Prostate gland (tissue), 2 donors: ENCODE measurements around the gene MMP17. TPM values are rescaled to one million over a fixed set of nuclear protein-coding genes. Genes with fewer than 3 reads are reported as not detected.
A peak's percentile ranks its signal among the peaks of the same experiment; 100 is the strongest.

Experiments used
- DNase-seq: peaks from one replicate; pipeline ENCODE4 v3.0.0-alpha.2; 2019; ENCODE audit warnings: low spot score
- H3K27ac ChIP-seq, 2 donors: fragments of 200-600 bp; sonication (generic); 2 replicates each; pipeline ENCODE4 v1.5.1; 2017 to 2019
- H3K27me3 ChIP-seq: fragments of 200-600 bp; sonication (generic); replicated peaks from 2 replicates; pipeline ENCODE4 v1.5.1; 2019; ENCODE audit not compliant: insufficient read depth
- H3K36me3 ChIP-seq, 2 donors: fragments of 200-600 bp; sonication (generic); 1 replicate in 1 of 2; 2 replicates in 1 of 2; pipeline versions ENCODE4 v1.5.1 to v1.8.1; 2017 to 2019
- H3K4me1 ChIP-seq: fragments of 200-600 bp; sonication (generic); replicated peaks from 2 replicates; pipeline ENCODE4 v1.5.1; 2019
- H3K4me3 ChIP-seq, 2 donors: fragments of 200-600 bp; sonication (generic); 2 replicates each; pipeline ENCODE4 v1.5.1; 2017 to 2019
- H3K9me3 ChIP-seq: fragments of 200-600 bp; sonication (generic); 2 replicates; pipeline ENCODE4 v1.5.1; 2017
- CTCF ChIP-seq, 4 experiments: fragments of 200-600 bp in 2 of 4; fragments of 450-650 bp in 2 of 4; sonication (generic) in 2 of 4; IDR thresholded peaks; 1 replicate in 3 of 4; 2 replicates in 1 of 4; pipeline ENCODE4 v1.5.1; 2016 to 2019; ENCODE audit warnings: antibody characterized with exemption in 4 of 4, mild to moderate bottlenecking in 2 of 4, moderate library complexity in 2 of 4
- POLR2A ChIP-seq: fragments of 450-650 bp; IDR thresholded peaks from one replicate; pipeline ENCODE4 v1.6.1; 2016; ENCODE audit warnings: antibody characterized with exemption, mild to moderate bottlenecking
- POLR2AphosphoS5 ChIP-seq: sonication (generic); formaldehyde crosslinking; IDR thresholded peaks from one replicate; pipeline ENCODE4 v1.6.1; 2017; ENCODE audit warnings: antibody characterized with exemption
- WGBS: methylation state at CpG from one replicate; pipeline ENCODE4 v1.1.5; 2018; 5-methylcytosine and 5-hydroxymethylcytosine counted together
- intact Hi-C: fragments of 100-400 bp; cut with DNase I; formaldehyde crosslinking; loops from one replicate; pipeline ENCODE4 v1.14.2; 2022
- total RNA-seq, 2 donors: library from RNA; depleted of rRNA; stranded (reverse); fragments of >200 nt; gene quantifications; one replicate each; pipeline ENCODE4 v1.1.0, GENCODE V29; 2016

The MMP17 gene
- total RNA-seq, 2 donors from 2014 or later, result 1.1 to 35.7 TPM

- intact Hi-C loops, result no loop called here
- H3K4me1 ChIP-seq, result peaks cover 14% of the 10 kb centered on the region
- no peak overlapping the region for H3K27ac ChIP-seq
- no peaks in the 10 kb centered on the region for H3K9me3 ChIP-seq
- 18% methylated on average over 17 of the region's 27 CpGs for WGBS
- H3K36me3 ChIP-seq, result no peaks in the 10 kb centered on the region
- no peak for DNase-seq
- TF ChIP-seq POLR2A, result no peak
- H3K27me3 ChIP-seq, result peaks cover 12% of the 10 kb centered on the region
- peak overlapping the region; percentile 22 to 34 for H3K4me3 ChIP-seq
Observed at GRCh38 chr12:131829356-131829747, 1.2 kb downstream of the MMP17 start.

- H3K27ac ChIP-seq, result peak overlapping the region; percentile 30 to 34
- TF ChIP-seq POLR2AphosphoS5 (no peak), POLR2A (no peak), CTCF (IDR thresholded peaks at IDR 0.05) (no peak)
- peaks cover 14% of the 10 kb centered on the region for H3K4me1 ChIP-seq
- no peaks in the 10 kb centered on the region for H3K9me3 ChIP-seq
- peaks cover 14% of the 10 kb centered on the region for H3K27me3 ChIP-seq
- WGBS, result 15% methylated on average over 21 of the region's 28 CpGs
- peak overlapping the region; percentile 22 to 34 for H3K4me3 ChIP-seq
- no peaks in the 10 kb centered on the region for H3K36me3 ChIP-seq
- intact Hi-C loops, result loop anchor here (2.0 to 10.0 kb wide), 3 partner anchors 695 to 913 kb away; no protein-coding TSS in a partner anchor
- no peak for DNase-seq
Observed at GRCh38 chr12:131829791-131830334, 1.7 kb downstream of the MMP17 start.

DNA sequence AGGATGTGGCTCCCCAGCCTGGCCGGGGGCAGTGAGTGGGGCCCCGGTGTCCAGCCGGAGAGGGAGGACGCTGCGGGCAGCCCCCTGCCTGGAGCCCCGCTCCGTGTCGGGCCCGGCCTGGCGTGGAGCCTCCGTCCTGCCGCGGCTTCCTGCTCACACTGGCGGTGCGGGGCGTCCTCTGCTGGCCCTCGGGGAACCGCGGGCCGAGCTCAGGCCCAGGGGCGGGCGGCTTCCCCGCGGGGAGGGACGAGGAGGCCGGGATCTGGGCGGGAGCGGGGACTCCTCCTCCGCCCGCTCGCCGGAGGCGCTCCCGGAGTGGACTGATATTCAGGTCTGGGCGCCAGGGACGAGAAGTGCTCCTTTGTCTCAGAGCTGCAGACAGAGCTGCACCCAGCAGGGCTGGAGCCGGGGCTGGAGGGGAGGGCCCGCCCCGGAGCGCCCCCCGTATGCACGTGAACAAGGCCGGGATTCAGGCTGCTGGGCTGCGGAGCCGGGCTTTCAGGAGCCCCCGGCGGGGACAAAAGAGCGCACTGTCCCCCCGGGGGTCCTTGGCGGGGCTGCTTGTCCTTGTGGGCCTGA lies 2.2 kb downstream of the MMP17 start:
- H3K27me3 ChIP-seq, result peaks cover 14% of the 10 kb centered on the region
- DNase-seq, result peak; percentile 57
- H3K36me3 ChIP-seq, result no peaks in the 10 kb centered on the region
- peaks cover 14% of the 10 kb centered on the region for H3K4me1 ChIP-seq
- H3K4me3 ChIP-seq, result peak overlapping the region; percentile 22 to 34
- intact Hi-C loops, result loop anchor here (2.0 to 10.0 kb wide), 3 partner anchors 696 to 914 kb away; no protein-coding TSS in a partner anchor
- peak overlapping the region; percentile 34 to 60 for H3K27ac ChIP-seq
- TF ChIP-seq POLR2AphosphoS5 (peak; percentile 37), POLR2A (no peak), CTCF (IDR thresholded peaks at IDR 0.05) (peak in 3 of 4 experiments; percentile 47 to 69 (median 68))
- WGBS, result 2% methylated on average over 44 of the region's 50 CpGs
- H3K9me3 ChIP-seq, result no peaks in the 10 kb centered on the region

- intact Hi-C loops, result loop anchor here (2.0 to 10.0 kb wide), 3 partner anchors 696 to 914 kb away; no protein-coding TSS in a partner anchor
- no peak for DNase-seq
- Histone ChIP-seq H3K36me3 (no peaks in the 10 kb centered on the region), H3K4me3 (peak overlapping the region; percentile 22 to 34), H3K9me3 (no peaks in the 10 kb centered on the region), H3K27ac (peak overlapping the region; percentile 37 to 60), H3K27me3 (peaks cover 14% of the 10 kb centered on the region), H3K4me1 (peaks cover 14% of the 10 kb centered on the region)
- WGBS, result under 1% methylated on average over 29 of the region's 33 CpGs
- TF ChIP-seq POLR2AphosphoS5 (no peak), POLR2A (no peak), CTCF (IDR thresholded peaks at IDR 0.05) (no peak)
Observed at GRCh38 chr12:131830914-131831571, 2.9 kb downstream of the MMP17 start.

- Histone ChIP-seq H3K4me1 (peaks cover 14% of the 10 kb centered on the region), H3K36me3 (no peaks in the 10 kb centered on the region), H3K4me3 (peak overlapping the region; percentile 22 to 34), H3K9me3 (no peaks in the 10 kb centered on the region), H3K27me3 (peaks cover 14% of the 10 kb centered on the region), H3K27ac (peak overlapping the region; percentile 37 to 60)
- 42% methylated on average over 10 of the region's 16 CpGs for WGBS
- no peak for DNase-seq
- intact Hi-C loops, result loop anchor here (2.0 to 10.0 kb wide), 3 partner anchors 697 to 915 kb away; no protein-coding TSS in a partner anchor
- TF ChIP-seq CTCF (IDR thresholded peaks at IDR 0.05) (no peak), POLR2AphosphoS5 (no peak), POLR2A (no peak)
Observed at GRCh38 chr12:131831635-131832041, 3.4 kb downstream of the MMP17 start.
